ENCODE measurements around the gene ADAM12.
"Not testable (repeated sequence)": the region's sequence is repeated elsewhere in the genome, so short reads cannot be mapped to it uniquely, and the experiment has no call there.

The ADAM12 gene

GRCh38 chr10:126353666-126354065 lies 34.6 kb downstream of the ADAM12 start:
- no peak for DNase-seq (ENCODE audit: extremely low read depth, low read depth)
- no peak for TF ChIP-seq CTCF (IDR thresholded peaks at IDR 0.05; ENCODE audit: low read depth, low read length, missing control alignments)
- no peak overlapping the region for H3K4me3 ChIP-seq (replicated peaks; ENCODE audit: low read depth, low read length)

GRCh38 chr10:126352453-126352852 lies 35.8 kb downstream of the ADAM12 start:
- H3K4me3 ChIP-seq (replicated peaks; ENCODE audit: low read depth, low read length) = no peak overlapping the region
- TF ChIP-seq CTCF (IDR thresholded peaks at IDR 0.05; ENCODE audit: low read depth, low read length, missing control alignments) = no peak
- DNase-seq (ENCODE audit: extremely low read depth, low read depth) = no peak

GRCh38 chr10:126351021-126351420 lies 37.3 kb downstream of the ADAM12 start:
- no peak for TF ChIP-seq CTCF (IDR thresholded peaks at IDR 0.05; ENCODE audit: low read depth, low read length, missing control alignments)
- DNase-seq (ENCODE audit: extremely low read depth, low read depth) = no peak

GRCh38 chr10:126350216-126350992 lies 37.9 kb downstream of the ADAM12 start:
- no peak overlapping the region for H3K4me3 ChIP-seq (replicated peaks; ENCODE audit: low read depth, low read length)
- no peak for TF ChIP-seq CTCF (IDR thresholded peaks at IDR 0.05; ENCODE audit: low read depth, low read length, missing control alignments)
- peak; percentile 82 for DNase-seq (ENCODE audit: extremely low read depth, low read depth)

More at GRCh38 chr10:126351021-126351420, 37.3 kb downstream of the ADAM12 start:
- no peak overlapping the region for H3K4me3 ChIP-seq (replicated peaks; ENCODE audit: low read depth, low read length)

GRCh38 chr10:126349676-126350075 lies 38.6 kb downstream of the ADAM12 start:
- no peak overlapping the region for H3K4me3 ChIP-seq (replicated peaks; ENCODE audit: low read depth, low read length)
- TF ChIP-seq CTCF (IDR thresholded peaks at IDR 0.05; ENCODE audit: low read depth, low read length, missing control alignments) = no peak
- no peak for DNase-seq (ENCODE audit: extremely low read depth, low read depth)

GRCh38 chr10:126349101-126349500 lies 39.2 kb downstream of the ADAM12 start:
- TF ChIP-seq CTCF (IDR thresholded peaks at IDR 0.05; ENCODE audit: low read depth, low read length, missing control alignments) = no peak
- H3K4me3 ChIP-seq (replicated peaks; ENCODE audit: low read depth, low read length) = no peak overlapping the region
- DNase-seq (ENCODE audit: extremely low read depth, low read depth) = no peak

- not testable (repeated sequence) for H3K4me3 ChIP-seq (replicated peaks; ENCODE audit: low read depth, low read length); DNase-seq (ENCODE audit: extremely low read depth, low read depth)
Measured at GRCh38 chr10:126343496-126343895, 44.8 kb downstream of the ADAM12 start.
